HG03342 (cell line): ENCODE measurements around the gene RAB3C.

Experiments
- ATAC-seq: cut with Tn5 transposase; IDR thresholded peaks from one replicate; pipeline ENCODE4 v1.9.1; 2021; ENCODE audit warnings: mild to moderate bottlenecking, moderate library complexity; ENCODE audit not compliant: unreplicated experiment

The RAB3C gene

GRCh38 chr5:58765058-58765457 lies 182.2 kb downstream of the RAB3C start:
- no peak for ATAC-seq

GRCh38 chr5:58767104-58767503 lies 184.2 kb downstream of the RAB3C start:
- ATAC-seq = no peak

- ATAC-seq = no peak
Measured at GRCh38 chr5:58770136-58770535, 187.3 kb downstream of the RAB3C start.

- ATAC-seq = no peak
Measured at GRCh38 chr5:58771796-58772195, 188.9 kb downstream of the RAB3C start.

GRCh38 chr5:58773744-58774441 lies 191.0 kb downstream of the RAB3C start:
- no peak for ATAC-seq

- ATAC-seq = no peak
Measured at GRCh38 chr5:58774937-58775336, 192.1 kb downstream of the RAB3C start.

- peak; percentile 86 for ATAC-seq
Measured at GRCh38 chr5:58775701-58776262, 192.9 kb downstream of the RAB3C start.

- no peak for ATAC-seq
Measured at GRCh38 chr5:58776559-58776958, 193.7 kb downstream of the RAB3C start.

- no peak for ATAC-seq
Measured at GRCh38 chr5:58778888-58779287, 196.0 kb downstream of the RAB3C start.

- peak; percentile 79 for ATAC-seq
Measured at GRCh38 chr5:58786035-58786434, 203.2 kb downstream of the RAB3C start.

- no peak for ATAC-seq
Measured at GRCh38 chr5:58786711-58787303, 203.9 kb downstream of the RAB3C start.

- ATAC-seq = no peak
Measured at GRCh38 chr5:58787987-58788386, 205.1 kb downstream of the RAB3C start.

- no peak for ATAC-seq
Measured at GRCh38 chr5:58793888-58794657, 211.2 kb downstream of the RAB3C start.

GRCh38 chr5:58794875-58795274 lies 212.0 kb downstream of the RAB3C start:
- no peak for ATAC-seq

- no peak for ATAC-seq
Measured at GRCh38 chr5:58795327-58795726, 212.5 kb downstream of the RAB3C start.

- no peak for ATAC-seq
Measured at GRCh38 chr5:58797021-58797420, 214.1 kb downstream of the RAB3C start.

- no peak for ATAC-seq
Measured at GRCh38 chr5:58800356-58800755, 217.5 kb downstream of the RAB3C start.

GRCh38 chr5:58800861-58801540 lies 218.1 kb downstream of the RAB3C start:
- no peak for ATAC-seq

GRCh38 chr5:58803056-58803455 lies 220.2 kb downstream of the RAB3C start:
- no peak for ATAC-seq

- ATAC-seq = no peak
Measured at GRCh38 chr5:58804291-58804690, 221.4 kb downstream of the RAB3C start.

- no peak for ATAC-seq
Measured at GRCh38 chr5:58810086-58810485, 227.2 kb downstream of the RAB3C start.
